ENCODE measurements around the gene KIF4B. TPM values are rescaled to one million over a fixed set of nuclear protein-coding genes. Genes with fewer than 3 reads are reported as not detected.
"Not testable (repeated sequence)": the region's sequence is repeated elsewhere in the genome, so short reads cannot be mapped to it uniquely, and the experiment has no call there.

The KIF4B gene
- total and polyA plus RNA-seq, 2 of the 13 experiments (the other 11 are each of a cell fraction or from before 2014, with no cell fraction given): 0.04 TPM; not detected in 1

- peak; percentile 60 for ATAC-seq
- intact Hi-C loops (cut with micrococcal nuclease; ENCODE audit: unreplicated experiment) (loop anchor here (10.0 kb wide), 1 partner anchor 357 kb away; no protein-coding TSS in a partner anchor), in situ Hi-C loops (cut with HindIII; ENCODE audit: extremely low pct_ligation_motif_present, low pct_unique_long_range_greater_than_20kb) (loop anchor here (10.0 kb wide), 1 partner anchor 357 kb away; no protein-coding TSS in a partner anchor)
- no peak overlapping the region for H3K4me3 ChIP-seq (replicated peaks in 1 of 3; ENCODE audit: insufficient read depth in 1 of 3, low read depth in 2 of 3, low read length in 3 of 3)
- H3K36me3 ChIP-seq (replicated peaks in 1 of 2; ENCODE audit: control insufficient read depth in 1 of 2, insufficient read depth in 2 of 2, low read length in 2 of 2): no peaks in the 10 kb centered on the region
- 20% methylated on average over 4 of the region's 4 CpGs for WGBS (ENCODE audit: low lambda C conversion rate)
- H4K20me1 ChIP-seq (ENCODE audit: insufficient read depth, low read length): no peaks in the 10 kb centered on the region
- TF ChIP-seq THAP9 (CRISPR knock-in tag; IDR thresholded peaks at IDR 0.05; ENCODE audit: borderline replicate concordance): no peak
- no peak for TF ChIP-seq ZNF614 (CRISPR knock-in tag; IDR thresholded peaks at IDR 0.05; ENCODE audit: borderline replicate concordance)
- peak; percentile 88 for TF ChIP-seq RFX5 (IDR thresholded peaks at IDR 0.05; ENCODE audit: low read depth, low read length)
- no peaks in the 10 kb centered on the region for H3K27me3 ChIP-seq (ENCODE audit: control insufficient read depth in 1 of 2, insufficient read depth in 2 of 2, low read length in 2 of 2)
- H3K4me1 ChIP-seq (ENCODE audit: insufficient read depth, low read length): peaks cover 1% of the 10 kb centered on the region; the same call in 1 of the 2 replicates
- CTCF ChIA-PET (ENCODE audit: low intra/inter-chr PET ratio, low total read pairs): no interaction called here
- BruUV-seq (replicated peaks): no TSS peak
- no peak for DNase-seq (ENCODE audit: low spot score)
- no peak overlapping the region for H2AFZ ChIP-seq (ENCODE audit: low read length)
- no peak for FAIRE-seq
- POLR2A ChIA-PET: no interaction called here
- H3K79me2 ChIP-seq (ENCODE audit: insufficient read depth, low read length): no peaks in the 10 kb centered on the region
- no peak overlapping the region for H3K27ac ChIP-seq (ENCODE audit: extremely low read length, insufficient read depth, low read length)
- peak overlapping the region; percentile 32; the same call in 1 of the 2 replicates for H3K4me2 ChIP-seq (ENCODE audit: low read depth, low read length)
- H3K9me3 ChIP-seq (ENCODE audit: low read length): no peaks in the 10 kb centered on the region
- H3K9ac ChIP-seq (ENCODE audit: insufficient read depth, low read depth, low read length): no peak overlapping the region
Measured at GRCh38 chr5:155001523-155001922, 12.0 kb upstream of the KIF4B start.

- H3K27ac ChIP-seq (ENCODE audit: extremely low read length, insufficient read depth, low read length); H3K9ac ChIP-seq (ENCODE audit: insufficient read depth, low read depth, low read length); H3K4me2 ChIP-seq (ENCODE audit: low read depth, low read length); H2AFZ ChIP-seq (ENCODE audit: low read length); BruUV-seq (replicated peaks); H3K4me3 ChIP-seq (replicated peaks in 1 of 3; ENCODE audit: insufficient read depth in 1 of 3, low read depth in 2 of 3, low read length in 3 of 3); H3K27me3 ChIP-seq (ENCODE audit: control insufficient read depth in 1 of 2, insufficient read depth in 2 of 2, low read length in 2 of 2); H3K79me2 ChIP-seq (ENCODE audit: insufficient read depth, low read length); H3K36me3 ChIP-seq (replicated peaks in 1 of 2; ENCODE audit: control insufficient read depth in 1 of 2, insufficient read depth in 2 of 2, low read length in 2 of 2); FAIRE-seq; H3K9me3 ChIP-seq (ENCODE audit: low read length); H4K20me1 ChIP-seq (ENCODE audit: insufficient read depth, low read length); ATAC-seq; DNase-seq (ENCODE audit: low spot score); POLR2A ChIA-PET: not testable (repeated sequence)
- intact Hi-C loops (cut with micrococcal nuclease; ENCODE audit: unreplicated experiment): loop anchor here (10.0 kb wide), 1 partner anchor 358 kb away; no protein-coding TSS in a partner anchor
- CTCF ChIA-PET (ENCODE audit: low intra/inter-chr PET ratio, low total read pairs): interaction anchor here (2.9 kb wide), 1 partner anchor 30 kb away, joined by 17 read pairs; no protein-coding TSS in a partner anchor
- WGBS (ENCODE audit: low lambda C conversion rate): 7% methylated on average over 4 of the region's 4 CpGs
- in situ Hi-C loops (cut with HindIII; ENCODE audit: extremely low pct_ligation_motif_present, low pct_unique_long_range_greater_than_20kb): loop anchor here (10.0 kb wide), 1 partner anchor 358 kb away; no protein-coding TSS in a partner anchor
- H3K4me1 ChIP-seq (ENCODE audit: insufficient read depth, low read length): peaks cover 13% of the 10 kb centered on the region
- peak; percentile 73 for TF ChIP-seq FOSL2 (CRISPR knock-in tag; IDR thresholded peaks at IDR 0.05)
Measured at GRCh38 chr5:155002722-155003121, 10.8 kb upstream of the KIF4B start.

Measured in HepG2 (cell line).